C4-2B (cell line): ENCODE data around the gene PIAS4.

Experiments used
- ZFX ChIP-seq: fragments of 450-650 bp; IDR thresholded peaks from 2 replicates; pipeline ENCODE4 v1.6.1; 2017
- TF ChIP-seq, protein P1 (sequence below): fragments of 450-650 bp; conservative IDR thresholded peaks from 2 replicates; pipeline ENCODE4 v1.5.1; 2017; ENCODE audit warnings: mild to moderate bottlenecking

DNA sequence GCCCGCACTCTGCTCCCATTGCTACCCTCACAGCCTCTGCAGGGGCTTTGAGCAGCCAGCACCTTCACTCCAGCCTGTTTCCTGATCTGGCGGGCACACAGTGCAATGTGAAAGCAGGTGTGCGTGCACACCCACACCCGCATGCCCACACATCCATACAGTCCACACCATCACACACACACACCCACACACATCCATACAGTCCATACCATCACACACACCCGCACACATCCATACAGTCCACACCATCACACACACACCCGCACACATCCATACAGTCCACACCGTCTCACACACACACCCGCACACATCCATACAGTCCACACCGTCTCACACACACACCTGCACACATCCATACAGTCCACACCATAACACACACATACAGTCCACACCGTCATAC lies 28.0 kb downstream of the PIAS4 start:
- TF ChIP-seq, protein P1, sequence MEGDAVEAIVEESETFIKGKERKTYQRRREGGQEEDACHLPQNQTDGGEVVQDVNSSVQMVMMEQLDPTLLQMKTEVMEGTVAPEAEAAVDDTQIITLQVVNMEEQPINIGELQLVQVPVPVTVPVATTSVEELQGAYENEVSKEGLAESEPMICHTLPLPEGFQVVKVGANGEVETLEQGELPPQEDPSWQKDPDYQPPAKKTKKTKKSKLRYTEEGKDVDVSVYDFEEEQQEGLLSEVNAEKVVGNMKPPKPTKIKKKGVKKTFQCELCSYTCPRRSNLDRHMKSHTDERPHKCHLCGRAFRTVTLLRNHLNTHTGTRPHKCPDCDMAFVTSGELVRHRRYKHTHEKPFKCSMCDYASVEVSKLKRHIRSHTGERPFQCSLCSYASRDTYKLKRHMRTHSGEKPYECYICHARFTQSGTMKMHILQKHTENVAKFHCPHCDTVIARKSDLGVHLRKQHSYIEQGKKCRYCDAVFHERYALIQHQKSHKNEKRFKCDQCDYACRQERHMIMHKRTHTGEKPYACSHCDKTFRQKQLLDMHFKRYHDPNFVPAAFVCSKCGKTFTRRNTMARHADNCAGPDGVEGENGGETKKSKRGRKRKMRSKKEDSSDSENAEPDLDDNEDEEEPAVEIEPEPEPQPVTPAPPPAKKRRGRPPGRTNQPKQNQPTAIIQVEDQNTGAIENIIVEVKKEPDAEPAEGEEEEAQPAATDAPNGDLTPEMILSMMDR: no peak
- TF ChIP-seq ZFX: no peak
